GM18526 (cell line): ENCODE results near the gene NKX2-4.

ENCODE experiments used
- POLR2A ChIP-seq: IDR thresholded peaks from 3 replicates; pipeline ENCODE4 v1.6.1; 2011; ENCODE audit not compliant: insufficient read length; ENCODE audit errors: extremely low read depth

The NKX2-4 gene

GRCh38 chr20:21376626-21377025 is 20.7 kb downstream of the NKX2-4 start:
- no peak for TF ChIP-seq POLR2A

DNA sequence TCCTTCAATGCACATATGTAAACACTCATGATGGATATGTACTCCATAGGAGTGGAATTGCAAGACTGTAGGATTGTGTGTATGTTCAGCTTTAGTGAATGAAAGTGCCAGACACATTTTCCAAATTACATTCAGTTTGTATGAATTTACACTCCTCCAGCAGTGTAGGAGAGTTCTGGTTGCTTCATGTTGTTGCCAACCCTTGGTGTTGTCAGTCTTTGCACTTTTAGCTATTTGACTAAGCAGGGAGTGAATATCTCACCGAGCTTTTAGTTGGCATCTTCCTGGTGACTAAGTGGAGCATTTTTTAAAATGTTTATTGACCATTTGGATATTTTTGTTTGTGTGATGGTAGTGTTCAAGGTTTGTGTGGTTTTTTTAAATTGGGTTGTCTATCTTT is 23.9 kb downstream of the NKX2-4 start:
- no peak for TF ChIP-seq POLR2A

DNA sequence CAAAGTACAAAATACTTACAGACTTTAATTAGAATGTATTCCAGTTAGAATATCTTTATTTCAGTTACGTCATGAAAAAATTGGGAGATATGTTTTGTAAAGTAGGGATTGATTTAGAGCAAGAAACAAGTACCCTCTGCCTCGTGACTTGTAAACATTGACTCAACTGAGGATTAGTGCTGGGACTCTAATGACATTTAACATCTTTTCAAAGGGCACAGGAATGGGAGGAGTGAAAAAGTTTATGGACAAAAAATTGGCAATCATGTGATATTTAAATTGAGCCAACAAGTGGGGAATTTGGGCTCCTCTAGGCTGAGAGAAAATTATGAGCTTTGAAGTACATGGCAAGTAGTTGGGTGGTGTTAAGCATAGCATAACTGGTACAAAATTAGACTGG is 25.3 kb downstream of the NKX2-4 start:
- no peak for TF ChIP-seq POLR2A

GRCh38 chr20:21371193-21371592 is 26.1 kb downstream of the NKX2-4 start:
- no peak for TF ChIP-seq POLR2A

DNA sequence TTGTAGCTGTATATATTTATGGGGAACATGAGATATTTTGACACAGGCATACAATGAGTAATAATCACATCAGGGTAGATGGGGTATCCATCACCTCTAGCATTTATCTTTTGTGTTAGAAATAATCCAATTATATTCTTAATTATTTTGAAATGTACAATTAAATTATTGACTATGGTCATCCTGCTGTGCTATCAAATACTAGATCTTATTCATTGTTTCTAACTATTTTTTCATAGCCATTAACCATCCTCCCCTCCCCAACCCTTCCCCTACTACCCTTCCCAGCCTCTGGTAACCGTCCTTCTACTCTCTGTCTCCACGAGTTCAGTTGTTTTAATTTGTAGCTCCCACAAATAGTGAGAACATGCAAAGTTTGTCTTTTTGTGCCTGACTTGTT is 28.5 kb downstream of the NKX2-4 start:
- no peak for TF ChIP-seq POLR2A

GRCh38 chr20:21365771-21366170 is 31.6 kb downstream of the NKX2-4 start:
- no peak for TF ChIP-seq POLR2A

- TF ChIP-seq POLR2A, result no peak
These were observed 32.9 kb downstream of the NKX2-4 start for GRCh38 chr20:21364413-21364812.

DNA sequence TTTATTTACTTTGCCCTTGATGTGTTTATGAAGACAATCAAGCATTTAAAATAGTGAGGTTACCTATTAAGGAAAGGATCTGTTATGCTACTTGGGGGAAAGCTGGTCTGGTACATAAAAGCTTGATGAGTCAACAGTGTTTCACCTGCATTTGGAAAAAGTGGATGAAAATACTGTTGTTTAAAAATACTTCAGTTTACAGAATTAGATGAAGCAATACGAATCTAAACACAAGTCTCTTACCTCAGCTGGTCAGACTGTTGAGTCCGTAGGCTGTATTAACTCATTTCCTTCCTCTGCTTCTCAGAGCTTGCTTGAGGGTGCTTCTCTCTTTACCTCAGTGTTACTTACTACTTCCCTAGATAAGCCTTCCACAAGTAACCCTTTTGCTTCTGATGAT is 36.1 kb downstream of the NKX2-4 start:
- TF ChIP-seq POLR2A, result no peak

- TF ChIP-seq POLR2A, result no peak
These were observed 36.6 kb downstream of the NKX2-4 start for GRCh38 chr20:21360705-21361104.

GRCh38 chr20:21358737-21359136 is 38.6 kb downstream of the NKX2-4 start:
- no peak for TF ChIP-seq POLR2A

GRCh38 chr20:21357844-21358243 is 39.5 kb downstream of the NKX2-4 start:
- TF ChIP-seq POLR2A, result no peak

DNA sequence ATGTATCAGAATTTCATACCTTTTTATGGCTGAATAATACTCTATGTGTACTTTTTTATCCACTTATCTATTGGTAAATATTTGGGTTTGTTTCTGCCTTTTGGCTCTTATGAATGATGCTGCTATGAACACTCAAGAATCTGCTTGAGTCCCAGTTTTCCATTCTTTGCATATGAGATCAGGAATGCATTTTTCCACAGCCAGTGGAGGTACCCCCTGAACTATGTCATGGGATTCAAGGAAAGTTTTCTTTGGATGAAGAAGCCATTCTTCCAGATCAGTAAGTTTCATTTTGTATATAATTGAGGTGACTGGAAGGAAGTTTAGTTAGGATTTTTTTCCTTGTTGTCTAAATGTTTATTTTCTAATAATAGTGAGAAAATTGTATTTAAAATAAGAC is 40.9 kb downstream of the NKX2-4 start:
- TF ChIP-seq POLR2A, result no peak

- TF ChIP-seq POLR2A, result no peak
These were observed 41.3 kb downstream of the NKX2-4 start for GRCh38 chr20:21355981-21356380.

- no peak for TF ChIP-seq POLR2A
These were observed 44.1 kb downstream of the NKX2-4 start for GRCh38 chr20:21353236-21353635.

- no peak for TF ChIP-seq POLR2A
These were observed 44.6 kb downstream of the NKX2-4 start for GRCh38 chr20:21352703-21353102.
